Ureter (tissue), 1 donor: ENCODE data around the gene ZNF304. TPM values are rescaled to one million over a fixed set of nuclear protein-coding genes. Genes with fewer than 3 reads are reported as not detected.

Source experiments
- total RNA-seq: library from RNA; stranded (reverse); gene quantifications from one replicate; pipeline ENCODE4 v1.2.4, GENCODE V29; 2023
- donor health status: DM: yes; HTN: yes; CAD: no.

Gene ZNF304
- total RNA-seq, 1 donor from 2014 or later = 13.6 TPM

Other genes starting within 250 kb of the ZNF304 start
- gene USP29, start 231.3 kb upstream of the ZNF304 start, total RNA-seq = not detected
- not detected for gene ZIM3, start 206.1 kb upstream of the ZNF304 start, total RNA-seq
- not detected for gene DUXA, start 183.8 kb upstream of the ZNF304 start, total RNA-seq
- gene ZNF264, start 159.8 kb upstream of the ZNF304 start, total RNA-seq = 54.8 TPM
- 3.1 TPM for gene AURKC, start 120.2 kb upstream of the ZNF304 start, total RNA-seq
- gene ZNF805, start 110.6 kb upstream of the ZNF304 start, total RNA-seq = 21.3 TPM
- 101 TPM for gene ZNF460, start 70.8 kb upstream of the ZNF304 start, total RNA-seq
- 11.7 TPM for gene ZNF543, start 30.8 kb upstream of the ZNF304 start, total RNA-seq
- gene TRAPPC2B, start 12.3 kb downstream of the ZNF304 start, total RNA-seq = 7.6 TPM
- gene ZNF547, start 12.3 kb downstream of the ZNF304 start, total RNA-seq = 4.5 TPM
- gene ZNF548, start 38.6 kb downstream of the ZNF304 start, total RNA-seq = 23.8 TPM
- gene ZNF17, start 59.9 kb downstream of the ZNF304 start, total RNA-seq = 20.3 TPM
- gene ZNF749, start 84.1 kb downstream of the ZNF304 start, total RNA-seq = 20.5 TPM
- gene VN1R1, start 105.9 kb downstream of the ZNF304 start, total RNA-seq = 1.4 TPM
- 16.9 TPM for gene ZNF772, start 126.3 kb downstream of the ZNF304 start, total RNA-seq
- gene ZNF419, start 136.5 kb downstream of the ZNF304 start, total RNA-seq = 18.5 TPM
- gene ZNF773, start 148.7 kb downstream of the ZNF304 start, total RNA-seq = 12.2 TPM
- gene ZNF549, start 176.1 kb downstream of the ZNF304 start, total RNA-seq = 12.2 TPM
- 16.4 TPM for gene ZNF550, start 208.6 kb downstream of the ZNF304 start, total RNA-seq
- 8.6 TPM for gene ZNF416, start 227.6 kb downstream of the ZNF304 start, total RNA-seq
- 8.1 TPM for gene ZIK1, start 232.9 kb downstream of the ZNF304 start, total RNA-seq
- 5.3 TPM for gene ZNF530, start 248.6 kb downstream of the ZNF304 start, total RNA-seq